Activated T-cell treated with anti-CD3 and anti-CD28 coated beads, Interleukin-2, amount 50 U/mL, for 1 hour (primary cell): ENCODE results near the gene HTR2A.

Experiments
- DNase-seq: peaks from one replicate; pipeline ENCODE4 v3.0.0-alpha.2; 2020

Gene HTR2A

DNA sequence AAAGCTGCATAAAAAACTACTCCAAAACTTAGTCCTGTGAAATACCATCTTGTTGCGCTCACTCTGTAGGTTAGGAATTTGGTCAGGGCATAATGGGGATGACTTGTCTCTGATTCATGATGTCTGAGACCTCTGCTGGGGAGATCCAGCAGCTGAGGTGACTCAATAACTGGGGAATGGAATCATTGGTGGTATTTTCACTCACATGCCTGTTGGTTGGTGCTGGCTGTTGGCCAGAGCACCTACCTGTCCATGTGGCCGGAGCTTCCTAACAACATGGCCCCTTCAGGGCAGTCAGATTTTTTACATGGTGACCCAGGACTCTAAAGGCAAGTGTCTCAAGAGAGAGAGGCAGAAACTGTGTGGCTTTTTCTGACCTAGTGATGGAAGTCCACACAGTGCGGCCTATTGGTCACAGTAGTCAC is 92.5 kb downstream of the HTR2A start:
- no peak for DNase-seq

DNA sequence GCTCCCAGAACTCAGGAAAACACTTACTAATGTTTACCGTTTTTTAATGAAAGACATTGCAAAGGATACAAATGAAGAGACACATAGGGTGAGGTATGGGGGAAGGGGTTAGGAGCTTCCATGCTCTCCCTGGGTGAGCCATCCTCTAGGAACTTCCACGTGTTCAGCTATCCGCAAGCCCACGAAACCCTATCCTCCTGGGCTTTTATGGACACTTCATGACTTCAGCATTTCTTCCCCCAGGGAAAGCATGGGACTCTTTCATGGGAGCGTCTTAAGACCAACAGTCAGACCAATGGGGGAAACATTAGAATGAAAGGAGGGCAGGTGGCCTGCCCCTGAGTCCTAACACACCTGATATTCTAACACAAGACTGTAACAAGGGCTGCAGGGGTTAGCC is 93.3 kb downstream of the HTR2A start:
- no peak for DNase-seq

DNA sequence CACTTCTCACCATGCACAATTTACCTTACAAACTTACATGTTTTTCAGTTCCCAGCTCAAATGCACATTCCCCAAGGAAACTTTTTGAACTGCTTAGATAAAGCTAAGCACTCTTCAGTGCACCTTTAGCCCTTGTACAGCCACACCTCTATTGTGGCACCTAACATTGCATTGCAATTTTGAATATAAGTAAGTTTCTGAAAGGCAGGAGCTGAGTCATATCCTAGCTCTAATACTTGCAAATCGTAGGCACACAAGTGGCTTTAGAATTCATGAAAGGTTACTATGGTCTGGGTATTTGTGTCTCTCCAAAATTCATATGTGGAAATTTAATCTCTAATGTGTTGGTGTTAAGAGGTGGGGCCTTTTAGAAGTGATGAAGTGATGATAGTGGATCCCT is 95.0 kb downstream of the HTR2A start:
- no peak for DNase-seq

DNA sequence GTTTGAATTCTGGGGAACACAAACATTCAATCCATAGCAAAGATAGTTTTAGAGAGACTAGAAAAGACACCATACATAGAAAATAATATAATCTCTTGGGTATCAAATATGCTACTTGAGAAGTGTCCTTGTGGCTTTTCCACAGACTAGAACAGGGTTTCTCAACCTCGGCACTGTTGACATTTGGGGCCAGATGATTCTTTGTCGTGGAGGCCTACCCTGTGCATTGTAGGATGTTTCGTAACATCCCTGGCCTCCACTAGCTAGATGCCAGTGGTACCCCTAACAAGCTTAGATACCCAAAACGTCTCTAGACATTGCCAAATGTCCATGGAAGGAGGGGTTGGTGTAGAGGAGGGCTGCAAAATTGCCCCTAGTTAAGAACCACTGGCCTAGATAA is 97.7 kb downstream of the HTR2A start:
- DNase-seq = no peak

DNA sequence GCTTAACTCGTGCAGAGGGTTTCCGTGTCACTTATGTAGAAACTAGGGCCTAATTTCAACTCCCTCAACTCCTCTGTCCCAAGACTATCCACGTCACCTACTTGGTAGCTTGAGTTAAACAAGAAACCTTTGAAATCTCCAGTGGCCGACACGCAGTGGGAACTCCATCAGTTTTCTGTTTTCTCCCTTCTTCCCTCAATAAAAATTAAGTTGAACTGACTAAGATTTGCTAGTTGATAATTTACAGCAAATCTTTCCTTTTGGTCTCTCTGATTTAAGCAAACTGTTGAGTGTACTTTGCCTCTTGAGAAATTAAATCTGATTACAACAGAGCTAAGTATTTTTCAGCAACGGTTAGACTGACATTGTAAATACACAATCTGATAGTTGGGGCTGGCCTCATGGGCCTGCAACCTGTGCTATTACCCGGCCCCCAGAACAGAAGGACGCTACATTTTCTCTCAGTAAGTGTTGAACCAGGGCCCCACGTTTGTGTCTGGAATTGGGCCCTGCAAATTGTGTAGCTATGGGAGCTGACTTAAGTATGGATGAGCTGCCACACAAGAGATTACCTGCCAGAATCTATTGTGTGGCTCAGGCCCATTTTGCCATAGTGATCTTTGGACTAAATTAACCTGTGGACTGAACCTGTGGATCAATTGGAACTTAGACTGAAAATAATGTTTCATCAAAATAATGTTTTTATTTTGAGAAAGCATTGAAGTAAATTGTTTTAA is 99.2 kb downstream of the HTR2A start:
- DNase-seq = no peak

DNA sequence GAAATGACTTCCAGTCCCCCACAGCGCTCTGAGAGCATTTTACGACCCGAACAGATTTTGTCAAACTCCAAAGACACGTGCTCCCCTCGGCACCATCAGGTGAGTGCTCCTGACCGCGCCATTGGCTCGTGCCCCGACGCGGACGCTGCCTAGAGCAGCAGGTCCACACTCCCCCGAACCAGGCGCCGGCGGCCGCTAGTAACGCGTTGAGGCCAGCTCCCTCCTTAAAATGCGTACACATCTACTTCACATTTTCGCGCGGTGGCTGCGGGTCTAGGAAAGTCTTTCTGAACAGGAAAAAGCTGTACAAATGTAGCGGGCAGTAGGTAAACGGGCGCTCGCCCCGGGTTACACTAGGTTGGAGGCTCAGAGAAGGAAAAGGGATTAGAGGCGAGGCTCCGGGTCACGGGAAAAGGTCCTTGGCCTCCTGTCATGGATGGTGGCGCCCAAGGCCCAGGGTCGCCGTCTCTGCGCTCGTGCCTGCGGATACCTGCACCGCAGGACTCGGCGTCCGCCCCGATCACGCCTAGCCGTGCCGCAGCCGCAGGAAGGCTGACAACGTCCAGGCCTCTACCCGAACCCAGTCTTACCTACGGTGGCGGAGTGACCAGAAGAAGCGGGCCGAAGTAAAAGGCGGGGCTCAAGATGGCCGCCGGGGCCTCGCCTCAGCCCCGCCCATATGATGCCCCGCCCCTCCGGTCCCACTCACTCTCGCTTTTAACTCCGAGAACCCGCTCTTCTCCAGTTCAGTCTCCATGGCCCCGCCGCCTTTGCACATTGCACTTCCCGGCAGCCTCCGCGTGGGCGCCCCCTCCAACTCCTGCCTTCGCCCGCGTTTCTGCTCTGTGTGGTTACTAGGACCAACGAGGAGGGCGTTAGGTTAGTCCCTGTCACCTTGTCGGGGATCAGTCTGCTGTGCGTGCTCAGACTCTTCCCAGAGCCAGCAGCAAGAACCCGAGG is 100.1 kb downstream of the HTR2A start, which contains the start of gene ESD:
ESD (minus strand) TSS at position 647 of the 960 bp plus-strand sequence. CDS start 5,748 bp downstream, outside the sequence.
- peak; percentile 90 for DNase-seq

DNA sequence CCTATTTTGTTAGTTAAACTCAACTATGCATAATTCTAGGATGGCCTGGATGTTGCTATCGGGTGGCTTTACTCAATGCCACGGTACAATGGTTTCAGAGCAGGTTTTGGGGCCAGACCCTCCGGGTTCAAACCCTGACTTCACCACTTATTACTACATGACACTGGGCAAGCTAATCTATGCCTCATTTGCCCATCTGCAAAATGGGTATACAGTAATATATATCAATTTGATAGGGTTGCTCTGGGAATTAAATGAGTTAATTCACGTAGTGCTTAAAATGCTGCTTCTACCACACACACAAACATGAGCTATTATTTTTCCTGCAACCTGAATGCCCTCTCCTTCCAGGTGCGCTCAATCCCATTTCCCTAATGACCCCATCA is 100.7 kb downstream of the HTR2A start:
- DNase-seq = no peak

DNA sequence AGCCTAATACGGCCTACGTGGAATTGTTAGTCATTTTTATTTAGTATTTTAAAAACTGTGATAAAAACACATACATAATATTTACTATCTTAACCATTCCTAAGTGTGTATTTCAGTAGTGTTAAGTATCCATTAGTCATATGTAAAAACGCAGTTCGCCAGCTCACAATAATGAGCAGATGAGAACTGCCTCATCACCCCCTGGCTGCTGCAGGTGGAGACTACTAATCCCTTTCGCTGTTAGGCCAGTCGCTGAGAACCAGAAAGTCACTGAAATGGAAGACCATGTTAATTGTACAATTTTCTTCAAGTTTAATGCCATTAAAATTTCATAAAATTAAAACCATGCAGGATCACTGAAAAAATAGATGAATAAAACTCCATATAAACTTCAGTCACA is 101.5 kb downstream of the HTR2A start:
- no peak for DNase-seq

DNA sequence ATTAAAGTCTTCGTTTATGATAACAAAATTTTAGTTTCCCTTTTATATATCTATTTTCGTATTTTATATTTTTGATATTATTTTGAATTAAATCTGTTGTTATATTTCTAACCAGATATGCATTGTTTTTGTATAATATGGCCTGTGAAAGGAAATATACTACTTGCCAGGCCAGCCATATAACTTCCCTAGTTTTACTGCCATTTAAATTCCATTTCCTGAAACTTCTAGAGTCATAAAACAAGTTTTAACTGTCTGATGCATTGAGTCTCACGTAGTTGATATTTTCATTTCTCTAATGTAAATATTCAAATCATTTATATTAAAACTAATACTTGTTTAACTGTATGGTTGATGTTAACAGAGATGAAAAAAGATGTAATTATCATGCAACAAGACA is 113.3 kb downstream of the HTR2A start:
- DNase-seq = no peak

DNA sequence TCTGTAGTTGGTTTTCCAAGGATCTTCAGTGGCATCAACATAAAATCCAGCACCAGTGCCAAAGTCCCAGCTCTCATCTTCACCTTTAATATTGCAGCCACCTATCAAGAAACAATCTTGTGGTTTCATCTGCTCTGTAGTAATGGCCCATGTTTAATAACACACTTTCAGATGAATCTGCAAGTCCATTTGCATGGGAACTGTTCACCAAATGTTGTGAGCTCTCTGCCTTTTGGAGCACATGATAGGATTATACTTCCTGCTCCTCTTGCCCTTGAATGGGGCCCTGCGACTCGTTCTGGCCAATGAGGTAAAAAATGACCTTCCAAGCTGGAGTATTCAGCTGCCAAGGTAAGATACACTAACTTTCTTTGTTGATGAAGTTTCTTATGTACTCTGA is 114.2 kb downstream of the HTR2A start:
- no peak for DNase-seq

DNA sequence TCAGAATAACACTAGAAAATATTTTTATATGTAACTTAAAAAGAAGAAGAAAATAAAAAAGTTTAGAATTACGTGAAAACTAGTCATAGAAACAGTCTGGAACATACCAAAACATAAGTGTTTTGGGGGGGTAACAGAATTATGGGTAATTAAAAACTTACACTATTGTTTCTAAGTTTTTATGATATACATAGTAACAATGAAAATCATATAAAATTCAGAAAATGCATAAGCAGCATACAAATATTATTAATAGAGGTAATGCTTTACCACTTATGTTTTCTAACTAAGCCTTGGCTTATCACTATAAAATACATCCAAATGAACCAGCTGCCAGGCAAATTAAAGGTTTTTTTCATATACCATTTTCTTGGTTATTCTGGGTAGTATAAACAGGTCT is 114.8 kb downstream of the HTR2A start:
- no peak for DNase-seq
